Tibial nerve (tissue), 4 donors: ENCODE data around the gene ZNF213. TPM values are rescaled to one million over a fixed set of nuclear protein-coding genes. Genes with fewer than 3 reads are reported as not detected.

Experiments
- DNase-seq, 2 donors: peaks; one replicate each; pipeline ENCODE4 v3.0.0-alpha.2; 2019; ENCODE audit warnings: low spot score in 2 of 2
- H3K27ac ChIP-seq, 4 donors: fragments of 200-600 bp; sonication (generic) in 3 of 4; one replicate each; pipeline ENCODE4 v1.5.1; 2017 to 2019; ENCODE audit warnings: mild to moderate bottlenecking in 1 of 4
- H3K27me3 ChIP-seq, 2 donors: fragments of 200-600 bp; sonication (generic) in 1 of 2; one replicate each; pipeline versions ENCODE4 v1.5.1 to v1.6.0; 2017 to 2019
- H3K36me3 ChIP-seq, 3 donors: fragments of 200-600 bp; sonication (generic); one replicate each; pipeline ENCODE4 v1.5.1; 2018 to 2019
- H3K4me1 ChIP-seq, 4 donors: fragments of 200-600 bp; sonication (generic) in 3 of 4; one replicate each; pipeline ENCODE4 v1.5.1; 2017 to 2019
- H3K4me3 ChIP-seq, 4 donors: fragments of 200-600 bp; sonication (generic) in 3 of 4; one replicate each; pipeline ENCODE4 v1.5.1; 2017 to 2019; ENCODE audit warnings: mild to moderate bottlenecking in 1 of 4, moderate library complexity in 1 of 4
- H3K9me3 ChIP-seq, 4 donors: fragments of 200-600 bp; sonication (generic) in 3 of 4; one replicate each; pipeline ENCODE4 v1.5.1; 2017 to 2019
- CTCF ChIP-seq, 5 experiments: fragments of 200-600 bp in 3 of 5; fragments of 450-650 bp in 2 of 5; sonication (generic) in 3 of 5; IDR thresholded peaks; one replicate each; pipeline ENCODE4 v1.5.1; 2016 to 2019; ENCODE audit warnings: antibody characterized with exemption in 5 of 5, mild to moderate bottlenecking in 3 of 5, moderate library complexity in 2 of 5
- EP300 ChIP-seq, 2 donors: sonication (generic); formaldehyde crosslinking; IDR thresholded peaks; one replicate each; pipeline ENCODE4 v1.6.1; 2017; ENCODE audit warnings: antibody characterized with exemption in 2 of 2, mild to moderate bottlenecking in 1 of 2
- POLR2A ChIP-seq, 2 donors: fragments of 450-650 bp; IDR thresholded peaks; one replicate each; pipeline ENCODE4 v1.6.1; 2017; ENCODE audit warnings: antibody characterized with exemption in 2 of 2, mild to moderate bottlenecking in 2 of 2, moderate library complexity in 2 of 2
- WGBS, 2 donors: methylation state at CpG; one replicate each; pipeline ENCODE4 v1.1.5; 2018; 5-methylcytosine and 5-hydroxymethylcytosine counted together
- total RNA-seq, 4 donors: library from RNA; depleted of rRNA; stranded (reverse); fragments of >200 nt; gene quantifications; one replicate each; pipeline ENCODE4 v1.1.0, GENCODE V29; 2016

ZNF213 gene
- total RNA-seq, 4 donors from 2014 or later = 7.7 to 17.1 (median 8.9) TPM

GRCh38 chr16:3157229-3158025 lies 22.6 kb downstream of the ZNF213 start:
- DNase-seq = peak; percentile 65 to 85
- Histone ChIP-seq H3K4me3 (peak overlapping the region; percentile 68 to 97 (median 87)), H3K36me3 (no peaks in the 10 kb centered on the region), H3K27me3 (no peaks in the 10 kb centered on the region), H3K27ac (peak overlapping the region; percentile 75 to 93 (median 88)), H3K9me3 (peaks cover 0 to 15% (median 0%) of the 10 kb centered on the region in 4 donors), H3K4me1 (peaks cover 0 to 23% (median 6%) of the 10 kb centered on the region in 4 donors)
- TF ChIP-seq EP300 (IDR thresholded peaks at IDR 0.05) (peak in 1 of 2 donors; percentile 41), POLR2A (IDR thresholded peaks at IDR 0.05) (no peak)
- 0 to 2% methylated on average over 19 to 50 of the region's 59 CpGs for WGBS, 2 donors

GRCh38 chr16:3158026-3158509 lies 23.2 kb downstream of the ZNF213 start:
- no peaks in the 10 kb centered on the region for H3K27me3 ChIP-seq
- H3K36me3 ChIP-seq = no peaks in the 10 kb centered on the region
- peaks cover 0 to 15% (median 0%) of the 10 kb centered on the region in 4 donors for H3K9me3 ChIP-seq
- peak overlapping the region; percentile 68 to 97 (median 87) for H3K4me3 ChIP-seq
- peak overlapping the region; percentile 75 to 93 (median 88) for H3K27ac ChIP-seq
- H3K4me1 ChIP-seq = peaks cover 0 to 21% (median 6%) of the 10 kb centered on the region in 4 donors
- 0 to 1% methylated on average over 26 to 27 of the region's 27 CpGs for WGBS, 2 donors
- no peak for DNase-seq
- no peak for TF ChIP-seq POLR2A (IDR thresholded peaks at IDR 0.05)
- no peak for TF ChIP-seq CTCF (IDR thresholded peaks at IDR 0.05)
- no peak for TF ChIP-seq EP300 (IDR thresholded peaks at IDR 0.05)

GRCh38 chr16:3158510-3159314 lies 23.9 kb downstream of the ZNF213 start:
- no peaks in the 10 kb centered on the region for H3K27me3 ChIP-seq
- peaks cover 0 to 21% (median 6%) of the 10 kb centered on the region in 4 donors for H3K4me1 ChIP-seq
- peak; percentile 80 to 86 for DNase-seq
- no peaks in the 10 kb centered on the region for H3K36me3 ChIP-seq
- H3K4me3 ChIP-seq = peak overlapping the region; percentile 68 to 97 (median 87)
- 1 to 2% methylated on average over 56 to 67 of the region's 70 CpGs for WGBS, 2 donors
- H3K27ac ChIP-seq = peak overlapping the region; percentile 75 to 93 (median 88)
- H3K9me3 ChIP-seq = peaks cover 0 to 14% (median 0%) of the 10 kb centered on the region in 4 donors
- peak in 1 of 2 donors; percentile 6 for TF ChIP-seq EP300 (IDR thresholded peaks at IDR 0.05)
- peak in 1 of 2 donors; percentile 36 for TF ChIP-seq POLR2A (IDR thresholded peaks at IDR 0.05)
- TF ChIP-seq CTCF (IDR thresholded peaks at IDR 0.05) = no peak

GRCh38 chr16:3161235-3162018 lies 26.6 kb downstream of the ZNF213 start:
- Histone ChIP-seq H3K27me3 (no peaks in the 10 kb centered on the region), H3K4me3 (no peak overlapping the region), H3K27ac (no peak overlapping the region), H3K4me1 (peaks cover 0 to 26% (median 8%) of the 10 kb centered on the region in 4 donors), H3K36me3 (no peaks in the 10 kb centered on the region), H3K9me3 (no peaks in the 10 kb centered on the region)
- 84 to 85% methylated on average over 33 to 36 of the region's 36 CpGs for WGBS, 2 donors
- no peak for TF ChIP-seq POLR2A (IDR thresholded peaks at IDR 0.05)
- TF ChIP-seq EP300 (IDR thresholded peaks at IDR 0.05) = no peak
- no peak for TF ChIP-seq CTCF (IDR thresholded peaks at IDR 0.05)
- no peak for DNase-seq
